HepG2 (cell line): ENCODE measurements around the gene NDUFAF5.

ENCODE experiments used
- CTCF ChIP-seq: sonication (generic); formaldehyde crosslinking; IDR thresholded peaks from 2 replicates; pipeline ENCODE4 v1.5.0; 2020; ENCODE audit warnings: mild to moderate bottlenecking, missing genetic modification reagents, moderate library complexity
- NR2C2 ChIP-seq: sonication (generic); formaldehyde crosslinking; IDR thresholded peaks from 2 replicates; pipeline ENCODE4 v1.4.0; 2020; ENCODE audit warnings: missing genetic modification reagents, mild to moderate bottlenecking, moderate library complexity, borderline replicate concordance

- TF ChIP-seq NR2C2 (CRISPR knock-in tag) = no peak
- no peak for TF ChIP-seq CTCF (CRISPR knock-in tag)
These were observed 53.8 kb downstream of the NDUFAF5 start for GRCh38 chr20:13838664-13839063.
